ENCODE results near the gene BAIAP2. TPM values are rescaled to one million over a fixed set of nuclear protein-coding genes. Genes with fewer than 3 reads are reported as not detected.

BAIAP2 gene
- total and polyA plus RNA-seq, 2 of the 13 experiments (the other 11 are each of a cell fraction or from before 2014, with no cell fraction given), result 22.5 to 24.0 TPM

GRCh38 chr17:81165246-81166032, 130.5 kb downstream of the BAIAP2 start, which contains the start of gene PVALEF (continued):
- TF ChIP-seq SRY (CRISPR knock-in tag; IDR thresholded peaks at IDR 0.05) (no peak), GATAD1 (CRISPR knock-in tag; IDR thresholded peaks at IDR 0.05) (peak; percentile 54), ZBTB2 (CRISPR knock-in tag; IDR thresholded peaks at IDR 0.05; ENCODE audit: low read depth) (peak; percentile 65; the same call in 1 of the 2 replicates), HOXD1 (CRISPR knock-in tag; IDR thresholded peaks at IDR 0.05) (no peak; the same call in none of the 2 replicates), ZNF468 (CRISPR knock-in tag; IDR thresholded peaks at IDR 0.05) (no peak), SOX13 (IDR thresholded peaks at IDR 0.05) (no peak), SOX13 (CRISPR knock-in tag; conservative IDR thresholded peaks at IDR 0.05 in 1 of 2, IDR thresholded peaks at IDR 0.05 in 1 of 2) (0 out of 4 replicates have a peak, but pooled peaks of 1 of the 2 experiments have one; percentile 23), MTF1 (CRISPR knock-in tag; IDR thresholded peaks at IDR 0.05) (0 out of 2 replicates have a peak, but pooled peaks have one; percentile 70), RBAK (CRISPR knock-in tag; IDR thresholded peaks at IDR 0.05) (no peak), HOMEZ (CRISPR knock-in tag; IDR thresholded peaks at IDR 0.05; ENCODE audit: low read depth) (no peak), ZNF441 (CRISPR knock-in tag; IDR thresholded peaks at IDR 0.05; ENCODE audit: borderline replicate concordance) (peak; percentile 76), HES4 (CRISPR knock-in tag; IDR thresholded peaks at IDR 0.05; ENCODE audit: borderline replicate concordance) (peak; percentile 87), ZNF552 (CRISPR knock-in tag; IDR thresholded peaks at IDR 0.05; ENCODE audit: borderline replicate concordance) (peak; percentile 94), TGIF2 (CRISPR knock-in tag; IDR thresholded peaks at IDR 0.05) (no peak; the same call in 1 of the 2 replicates), ZSCAN20 (CRISPR knock-in tag; IDR thresholded peaks at IDR 0.05; ENCODE audit: borderline replicate concordance) (peak; percentile 66; the same call in 1 of the 2 replicates), CENPBD1 (CRISPR knock-in tag; IDR thresholded peaks at IDR 0.05; ENCODE audit: borderline replicate concordance, low read depth) (no peak), ZNF746 (CRISPR knock-in tag; IDR thresholded peaks at IDR 0.05) (peak; percentile 73), MEIS1 (CRISPR knock-in tag; IDR thresholded peaks at IDR 0.05; ENCODE audit: borderline replicate concordance) (0 out of 2 replicates have a peak, but pooled peaks have one; percentile 5)
- TF ChIP-seq, protein P1, sequence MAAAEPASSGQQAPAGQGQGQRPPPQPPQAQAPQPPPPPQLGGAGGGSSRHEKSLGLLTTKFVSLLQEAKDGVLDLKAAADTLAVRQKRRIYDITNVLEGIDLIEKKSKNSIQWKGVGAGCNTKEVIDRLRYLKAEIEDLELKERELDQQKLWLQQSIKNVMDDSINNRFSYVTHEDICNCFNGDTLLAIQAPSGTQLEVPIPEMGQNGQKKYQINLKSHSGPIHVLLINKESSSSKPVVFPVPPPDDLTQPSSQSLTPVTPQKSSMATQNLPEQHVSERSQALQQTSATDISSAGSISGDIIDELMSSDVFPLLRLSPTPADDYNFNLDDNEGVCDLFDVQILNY (CRISPR knock-in tag; conservative IDR thresholded peaks at IDR 0.05), result 0 out of 2 replicates have a peak, but pooled peaks have one; percentile 54
- TF ChIP-seq, protein P2, sequence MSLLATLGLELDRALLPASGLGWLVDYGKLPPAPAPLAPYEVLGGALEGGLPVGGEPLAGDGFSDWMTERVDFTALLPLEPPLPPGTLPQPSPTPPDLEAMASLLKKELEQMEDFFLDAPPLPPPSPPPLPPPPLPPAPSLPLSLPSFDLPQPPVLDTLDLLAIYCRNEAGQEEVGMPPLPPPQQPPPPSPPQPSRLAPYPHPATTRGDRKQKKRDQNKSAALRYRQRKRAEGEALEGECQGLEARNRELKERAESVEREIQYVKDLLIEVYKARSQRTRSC (CRISPR knock-in tag; IDR thresholded peaks at IDR 0.05; ENCODE audit: low read depth), result no peak
- TF ChIP-seq, protein P3, sequence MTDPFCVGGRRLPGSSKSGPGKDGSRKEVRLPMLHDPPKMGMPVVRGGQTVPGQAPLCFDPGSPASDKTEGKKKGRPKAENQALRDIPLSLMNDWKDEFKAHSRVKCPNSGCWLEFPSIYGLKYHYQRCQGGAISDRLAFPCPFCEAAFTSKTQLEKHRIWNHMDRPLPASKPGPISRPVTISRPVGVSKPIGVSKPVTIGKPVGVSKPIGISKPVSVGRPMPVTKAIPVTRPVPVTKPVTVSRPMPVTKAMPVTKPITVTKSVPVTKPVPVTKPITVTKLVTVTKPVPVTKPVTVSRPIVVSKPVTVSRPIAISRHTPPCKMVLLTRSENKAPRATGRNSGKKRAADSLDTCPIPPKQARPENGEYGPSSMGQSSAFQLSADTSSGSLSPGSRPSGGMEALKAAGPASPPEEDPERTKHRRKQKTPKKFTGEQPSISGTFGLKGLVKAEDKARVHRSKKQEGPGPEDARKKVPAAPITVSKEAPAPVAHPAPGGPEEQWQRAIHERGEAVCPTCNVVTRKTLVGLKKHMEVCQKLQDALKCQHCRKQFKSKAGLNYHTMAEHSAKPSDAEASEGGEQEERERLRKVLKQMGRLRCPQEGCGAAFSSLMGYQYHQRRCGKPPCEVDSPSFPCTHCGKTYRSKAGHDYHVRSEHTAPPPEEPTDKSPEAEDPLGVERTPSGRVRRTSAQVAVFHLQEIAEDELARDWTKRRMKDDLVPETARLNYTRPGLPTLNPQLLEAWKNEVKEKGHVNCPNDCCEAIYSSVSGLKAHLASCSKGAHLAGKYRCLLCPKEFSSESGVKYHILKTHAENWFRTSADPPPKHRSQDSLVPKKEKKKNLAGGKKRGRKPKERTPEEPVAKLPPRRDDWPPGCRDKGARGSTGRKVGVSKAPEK (CRISPR knock-in tag; IDR thresholded peaks at IDR 0.05; ENCODE audit: borderline replicate concordance), result peak; percentile 94
